ENCODE data around the gene PSMD11.

The PSMD11 gene

DNA sequence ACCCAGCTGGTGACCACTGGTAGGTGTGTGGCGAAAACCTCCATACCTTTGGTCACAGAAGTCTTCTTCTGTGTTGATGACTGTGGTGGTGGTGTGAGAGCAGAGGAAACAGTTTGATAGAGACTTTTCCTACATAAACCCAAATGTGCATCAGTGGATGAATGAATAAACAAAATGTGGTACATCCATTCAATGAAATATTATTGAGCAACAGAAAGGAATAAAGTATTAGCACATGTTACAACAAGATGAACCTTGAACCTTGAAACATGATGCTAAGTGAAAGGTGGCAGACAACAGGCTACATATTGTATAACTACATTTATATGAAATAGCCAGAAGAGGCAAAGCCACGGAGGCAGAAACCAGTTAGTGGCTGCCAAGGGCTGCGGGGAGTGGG, 57.7 kb downstream of the PSMD11 start (continued):
- TF ChIP-seq, protein P1, sequence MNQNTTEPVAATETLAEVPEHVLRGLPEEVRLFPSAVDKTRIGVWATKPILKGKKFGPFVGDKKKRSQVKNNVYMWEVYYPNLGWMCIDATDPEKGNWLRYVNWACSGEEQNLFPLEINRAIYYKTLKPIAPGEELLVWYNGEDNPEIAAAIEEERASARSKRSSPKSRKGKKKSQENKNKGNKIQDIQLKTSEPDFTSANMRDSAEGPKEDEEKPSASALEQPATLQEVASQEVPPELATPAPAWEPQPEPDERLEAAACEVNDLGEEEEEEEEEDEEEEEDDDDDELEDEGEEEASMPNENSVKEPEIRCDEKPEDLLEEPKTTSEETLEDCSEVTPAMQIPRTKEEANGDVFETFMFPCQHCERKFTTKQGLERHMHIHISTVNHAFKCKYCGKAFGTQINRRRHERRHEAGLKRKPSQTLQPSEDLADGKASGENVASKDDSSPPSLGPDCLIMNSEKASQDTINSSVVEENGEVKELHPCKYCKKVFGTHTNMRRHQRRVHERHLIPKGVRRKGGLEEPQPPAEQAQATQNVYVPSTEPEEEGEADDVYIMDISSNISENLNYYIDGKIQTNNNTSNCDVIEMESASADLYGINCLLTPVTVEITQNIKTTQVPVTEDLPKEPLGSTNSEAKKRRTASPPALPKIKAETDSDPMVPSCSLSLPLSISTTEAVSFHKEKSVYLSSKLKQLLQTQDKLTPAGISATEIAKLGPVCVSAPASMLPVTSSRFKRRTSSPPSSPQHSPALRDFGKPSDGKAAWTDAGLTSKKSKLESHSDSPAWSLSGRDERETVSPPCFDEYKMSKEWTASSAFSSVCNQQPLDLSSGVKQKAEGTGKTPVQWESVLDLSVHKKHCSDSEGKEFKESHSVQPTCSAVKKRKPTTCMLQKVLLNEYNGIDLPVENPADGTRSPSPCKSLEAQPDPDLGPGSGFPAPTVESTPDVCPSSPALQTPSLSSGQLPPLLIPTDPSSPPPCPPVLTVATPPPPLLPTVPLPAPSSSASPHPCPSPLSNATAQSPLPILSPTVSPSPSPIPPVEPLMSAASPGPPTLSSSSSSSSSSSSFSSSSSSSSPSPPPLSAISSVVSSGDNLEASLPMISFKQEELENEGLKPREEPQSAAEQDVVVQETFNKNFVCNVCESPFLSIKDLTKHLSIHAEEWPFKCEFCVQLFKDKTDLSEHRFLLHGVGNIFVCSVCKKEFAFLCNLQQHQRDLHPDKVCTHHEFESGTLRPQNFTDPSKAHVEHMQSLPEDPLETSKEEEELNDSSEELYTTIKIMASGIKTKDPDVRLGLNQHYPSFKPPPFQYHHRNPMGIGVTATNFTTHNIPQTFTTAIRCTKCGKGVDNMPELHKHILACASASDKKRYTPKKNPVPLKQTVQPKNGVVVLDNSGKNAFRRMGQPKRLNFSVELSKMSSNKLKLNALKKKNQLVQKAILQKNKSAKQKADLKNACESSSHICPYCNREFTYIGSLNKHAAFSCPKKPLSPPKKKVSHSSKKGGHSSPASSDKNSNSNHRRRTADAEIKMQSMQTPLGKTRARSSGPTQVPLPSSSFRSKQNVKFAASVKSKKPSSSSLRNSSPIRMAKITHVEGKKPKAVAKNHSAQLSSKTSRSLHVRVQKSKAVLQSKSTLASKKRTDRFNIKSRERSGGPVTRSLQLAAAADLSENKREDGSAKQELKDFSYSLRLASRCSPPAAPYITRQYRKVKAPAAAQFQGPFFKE (tag by site-specific recombination; IDR thresholded peaks at IDR 0.05; ENCODE audit: borderline replicate concordance): no peak
- TF ChIP-seq YY1 (tag by site-specific recombination; IDR thresholded peaks at IDR 0.05) (no peak), ZNF660 (tag by site-specific recombination; IDR thresholded peaks at IDR 0.05) (no peak), ZBTB48 (tag by site-specific recombination; IDR thresholded peaks at IDR 0.05) (no peak)

DNA sequence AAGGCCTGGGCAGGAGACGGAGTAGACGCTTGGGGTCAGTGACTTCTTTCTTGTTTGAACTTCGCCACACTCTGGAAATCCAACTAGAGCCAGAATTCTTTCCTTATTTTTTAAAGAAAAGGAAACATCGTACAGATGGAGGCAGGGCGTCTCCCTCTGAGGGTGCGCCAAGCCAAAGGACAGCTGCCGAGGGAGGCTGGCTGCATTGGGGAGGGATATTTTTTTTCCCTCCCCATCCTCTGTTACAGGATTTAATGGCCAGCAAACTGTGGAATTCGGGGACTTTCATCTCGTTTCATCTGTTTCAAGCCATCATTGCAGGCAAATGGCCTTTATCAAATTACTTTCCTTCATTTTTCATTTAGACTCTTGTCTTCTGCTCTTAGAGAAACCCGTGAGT, 58.4 kb downstream of the PSMD11 start:
- no peaks in the 10 kb centered on the region for H3K36me3 ChIP-seq (ENCODE audit: control insufficient read depth in 2 of 2, insufficient read depth in 1 of 2, low read length in 2 of 2)
- TF ChIP-seq TCF7L2 (IDR thresholded peaks at IDR 0.05; ENCODE audit: borderline replicate concordance, low read depth, low read length): no peak
- TF ChIP-seq ZNF777 (tag by site-specific recombination; IDR thresholded peaks at IDR 0.05; ENCODE audit: borderline replicate concordance): no peak
- no peak for TF ChIP-seq ZNF830 (tag by site-specific recombination; IDR thresholded peaks at IDR 0.05; ENCODE audit: low read depth)
- no peak for TF ChIP-seq ZNF423 (tag by site-specific recombination; IDR thresholded peaks at IDR 0.05)
- no peak for TF ChIP-seq SP2 (tag by site-specific recombination; IDR thresholded peaks at IDR 0.05)
- TF ChIP-seq ZNF658 (tag by site-specific recombination; IDR thresholded peaks at IDR 0.05): no peak
- TF ChIP-seq, protein P2, sequence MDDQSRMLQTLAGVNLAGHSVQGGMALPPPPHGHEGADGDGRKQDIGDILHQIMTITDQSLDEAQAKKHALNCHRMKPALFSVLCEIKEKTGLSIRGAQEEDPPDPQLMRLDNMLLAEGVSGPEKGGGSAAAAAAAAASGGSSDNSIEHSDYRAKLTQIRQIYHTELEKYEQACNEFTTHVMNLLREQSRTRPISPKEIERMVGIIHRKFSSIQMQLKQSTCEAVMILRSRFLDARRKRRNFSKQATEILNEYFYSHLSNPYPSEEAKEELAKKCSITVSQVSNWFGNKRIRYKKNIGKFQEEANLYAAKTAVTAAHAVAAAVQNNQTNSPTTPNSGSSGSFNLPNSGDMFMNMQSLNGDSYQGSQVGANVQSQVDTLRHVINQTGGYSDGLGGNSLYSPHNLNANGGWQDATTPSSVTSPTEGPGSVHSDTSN (CRISPR knock-in tag; IDR thresholded peaks at IDR 0.05): no peak
- no peak for TF ChIP-seq ZNF596 (tag by site-specific recombination; IDR thresholded peaks at IDR 0.05)
- TF ChIP-seq ZNF132 (tag by site-specific recombination; IDR thresholded peaks at IDR 0.05; ENCODE audit: borderline replicate concordance): no peak
- TF ChIP-seq, protein P3, sequence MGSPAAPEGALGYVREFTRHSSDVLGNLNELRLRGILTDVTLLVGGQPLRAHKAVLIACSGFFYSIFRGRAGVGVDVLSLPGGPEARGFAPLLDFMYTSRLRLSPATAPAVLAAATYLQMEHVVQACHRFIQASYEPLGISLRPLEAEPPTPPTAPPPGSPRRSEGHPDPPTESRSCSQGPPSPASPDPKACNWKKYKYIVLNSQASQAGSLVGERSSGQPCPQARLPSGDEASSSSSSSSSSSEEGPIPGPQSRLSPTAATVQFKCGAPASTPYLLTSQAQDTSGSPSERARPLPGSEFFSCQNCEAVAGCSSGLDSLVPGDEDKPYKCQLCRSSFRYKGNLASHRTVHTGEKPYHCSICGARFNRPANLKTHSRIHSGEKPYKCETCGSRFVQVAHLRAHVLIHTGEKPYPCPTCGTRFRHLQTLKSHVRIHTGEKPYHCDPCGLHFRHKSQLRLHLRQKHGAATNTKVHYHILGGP (tag by site-specific recombination; IDR thresholded peaks at IDR 0.05): no peak
- no peak for TF ChIP-seq ZNF654 (tag by site-specific recombination; IDR thresholded peaks at IDR 0.05; ENCODE audit: low read depth)
- no peak for TF ChIP-seq ZNF549 (tag by site-specific recombination; IDR thresholded peaks at IDR 0.05)
- TF ChIP-seq ZNF558 (tag by site-specific recombination; IDR thresholded peaks at IDR 0.05): no peak
- TF ChIP-seq KLF1 (tag by site-specific recombination; IDR thresholded peaks at IDR 0.05): no peak
- no peaks in the 10 kb centered on the region for H3K9me3 ChIP-seq (ENCODE audit: control insufficient read depth, insufficient read depth, low read depth, low read length)
- H3K4me1 ChIP-seq (ENCODE audit: control insufficient read depth, insufficient read depth, low read length): peaks cover 5% of the 10 kb centered on the region; the same call in 1 of the 2 replicates
- H3K27ac ChIP-seq (ENCODE audit: extremely low read depth, low read depth, low read length): no peak overlapping the region
- H3K4me3 ChIP-seq (ENCODE audit: low read depth, low read length): no peak overlapping the region
- POLR2A ChIA-PET: no interaction called here
- CTCF ChIA-PET: no interaction called here
